ENCODE measurements around the gene C10orf71. TPM values are rescaled to one million over a fixed set of nuclear protein-coding genes. Genes with fewer than 3 reads are reported as not detected.

The C10orf71 gene
- total and polyA plus RNA-seq, 2 experiments from 2014 or later = not detected

DNA sequence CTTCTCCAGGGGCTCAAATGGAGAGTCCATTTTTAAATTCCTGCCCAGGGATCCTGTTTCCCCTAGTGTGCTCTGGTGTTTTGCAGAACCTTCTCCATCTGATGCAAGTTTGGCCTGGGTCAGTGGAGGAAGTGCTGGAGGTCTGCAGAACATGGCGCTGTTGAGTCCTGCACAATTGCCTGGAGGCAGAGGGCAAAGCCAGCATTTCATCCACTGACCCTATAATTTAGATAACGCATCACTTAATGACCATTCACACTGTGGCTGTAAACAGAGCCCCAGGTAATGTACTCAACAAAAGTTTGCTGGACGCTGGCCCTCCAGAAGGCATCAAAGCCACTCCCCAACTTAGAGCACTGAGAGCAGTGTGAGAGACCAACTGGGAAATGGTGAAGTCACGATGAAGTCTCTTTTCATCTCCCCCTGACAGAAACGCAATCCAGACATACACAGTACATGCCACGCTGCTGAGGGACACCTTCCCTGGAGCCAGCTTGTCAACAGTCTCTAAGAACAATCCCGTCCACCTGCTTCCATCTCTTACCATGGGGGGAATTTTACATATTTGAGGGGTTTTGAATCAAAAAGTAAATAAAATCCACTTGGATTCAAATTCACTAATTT lies 13.4 kb downstream of the C10orf71 start:
- H3K9me2 ChIP-seq (replicated peaks; ENCODE audit: insufficient read depth) = no peaks in the 10 kb centered on the region
- H3K27ac ChIP-seq = no peak overlapping the region
- H3K36me3 ChIP-seq (replicated peaks; ENCODE audit: insufficient read depth, low read depth) = no peaks in the 10 kb centered on the region
- no peaks in the 10 kb centered on the region for H3K79me2 ChIP-seq
- H3K4me2 ChIP-seq = no peak overlapping the region
- no peaks in the 10 kb centered on the region for H4K20me1 ChIP-seq (ENCODE audit: insufficient read depth, poor library complexity, severe bottlenecking)
- H3K27me3 ChIP-seq = no peaks in the 10 kb centered on the region
- WGBS (ENCODE audit: low lambda C conversion rate, missing lambda C conversion rate) = 45% methylated on average over 7 of the region's 7 CpGs
- H2AFZ ChIP-seq = no peak overlapping the region
- DNase-seq (ENCODE audit: low spot score) = no peak
- no peaks in the 10 kb centered on the region for H3K4me1 ChIP-seq (ENCODE audit: insufficient read depth)
- TF ChIP-seq EZH2 (IDR thresholded peaks at IDR 0.05; ENCODE audit: borderline replicate concordance) (no peak), EZH2phosphoT487 (IDR thresholded peaks at IDR 0.05; ENCODE audit: low read depth, severe bottlenecking, unreplicated experiment) (no peak)
- TF ChIP-seq, protein P1, sequence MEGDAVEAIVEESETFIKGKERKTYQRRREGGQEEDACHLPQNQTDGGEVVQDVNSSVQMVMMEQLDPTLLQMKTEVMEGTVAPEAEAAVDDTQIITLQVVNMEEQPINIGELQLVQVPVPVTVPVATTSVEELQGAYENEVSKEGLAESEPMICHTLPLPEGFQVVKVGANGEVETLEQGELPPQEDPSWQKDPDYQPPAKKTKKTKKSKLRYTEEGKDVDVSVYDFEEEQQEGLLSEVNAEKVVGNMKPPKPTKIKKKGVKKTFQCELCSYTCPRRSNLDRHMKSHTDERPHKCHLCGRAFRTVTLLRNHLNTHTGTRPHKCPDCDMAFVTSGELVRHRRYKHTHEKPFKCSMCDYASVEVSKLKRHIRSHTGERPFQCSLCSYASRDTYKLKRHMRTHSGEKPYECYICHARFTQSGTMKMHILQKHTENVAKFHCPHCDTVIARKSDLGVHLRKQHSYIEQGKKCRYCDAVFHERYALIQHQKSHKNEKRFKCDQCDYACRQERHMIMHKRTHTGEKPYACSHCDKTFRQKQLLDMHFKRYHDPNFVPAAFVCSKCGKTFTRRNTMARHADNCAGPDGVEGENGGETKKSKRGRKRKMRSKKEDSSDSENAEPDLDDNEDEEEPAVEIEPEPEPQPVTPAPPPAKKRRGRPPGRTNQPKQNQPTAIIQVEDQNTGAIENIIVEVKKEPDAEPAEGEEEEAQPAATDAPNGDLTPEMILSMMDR (IDR thresholded peaks at IDR 0.05; ENCODE audit: poor library complexity) = no peak
- H3K9me3 ChIP-seq (ENCODE audit: low read depth) = no peaks in the 10 kb centered on the region
- no peak overlapping the region for H3K4me3 ChIP-seq

DNA sequence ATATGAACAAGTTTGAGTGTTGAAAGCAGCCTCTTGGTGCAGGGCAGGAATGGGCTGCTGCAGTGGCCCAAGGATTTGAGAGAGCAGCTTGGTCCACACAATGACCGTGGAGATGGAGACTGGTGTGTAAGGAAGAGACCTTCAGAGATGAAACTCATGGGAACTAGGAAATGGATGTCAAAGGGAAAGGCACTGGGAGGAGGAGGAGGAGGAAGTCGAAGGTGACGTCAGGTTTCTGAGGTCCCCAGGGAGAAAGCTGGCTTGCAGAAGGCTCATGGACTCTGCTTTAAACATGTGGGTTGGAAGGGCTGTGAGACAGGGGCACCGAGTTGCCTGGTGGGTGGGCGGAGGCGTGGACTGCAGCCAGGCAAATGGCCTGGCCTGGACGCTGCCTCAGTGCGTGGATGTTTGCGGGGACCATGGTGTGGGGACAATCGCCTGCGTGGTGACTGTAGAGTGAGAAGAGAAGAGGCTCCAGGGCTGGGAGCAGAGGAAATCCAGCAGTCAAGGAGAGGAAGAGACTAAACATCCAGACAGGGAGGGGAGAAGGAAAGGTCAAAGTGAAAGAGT lies 14.6 kb downstream of the C10orf71 start:
- no peak for DNase-seq (ENCODE audit: low spot score)
- H3K4me2 ChIP-seq = no peak overlapping the region
- no peaks in the 10 kb centered on the region for H3K36me3 ChIP-seq (replicated peaks; ENCODE audit: insufficient read depth, low read depth)
- no peak overlapping the region for H3K4me3 ChIP-seq
- no peaks in the 10 kb centered on the region for H3K9me3 ChIP-seq (ENCODE audit: low read depth)
- no peak overlapping the region for H3K27ac ChIP-seq
- no peaks in the 10 kb centered on the region for H3K79me2 ChIP-seq
- 97% methylated on average over 11 of the region's 11 CpGs for WGBS (ENCODE audit: low lambda C conversion rate, missing lambda C conversion rate)
- H2AFZ ChIP-seq = no peak overlapping the region
- H4K20me1 ChIP-seq (ENCODE audit: insufficient read depth, poor library complexity, severe bottlenecking) = no peaks in the 10 kb centered on the region
- H3K4me1 ChIP-seq (ENCODE audit: insufficient read depth) = no peaks in the 10 kb centered on the region
- H3K9me2 ChIP-seq (replicated peaks; ENCODE audit: insufficient read depth) = no peaks in the 10 kb centered on the region
- no peak for TF ChIP-seq EZH2 (IDR thresholded peaks at IDR 0.05; ENCODE audit: borderline replicate concordance)
- TF ChIP-seq EZH2phosphoT487 (IDR thresholded peaks at IDR 0.05; ENCODE audit: low read depth, severe bottlenecking, unreplicated experiment) = no peak
- TF ChIP-seq, protein P1 (IDR thresholded peaks at IDR 0.05; ENCODE audit: poor library complexity) = no peak
- H3K27me3 ChIP-seq = no peaks in the 10 kb centered on the region

DNA sequence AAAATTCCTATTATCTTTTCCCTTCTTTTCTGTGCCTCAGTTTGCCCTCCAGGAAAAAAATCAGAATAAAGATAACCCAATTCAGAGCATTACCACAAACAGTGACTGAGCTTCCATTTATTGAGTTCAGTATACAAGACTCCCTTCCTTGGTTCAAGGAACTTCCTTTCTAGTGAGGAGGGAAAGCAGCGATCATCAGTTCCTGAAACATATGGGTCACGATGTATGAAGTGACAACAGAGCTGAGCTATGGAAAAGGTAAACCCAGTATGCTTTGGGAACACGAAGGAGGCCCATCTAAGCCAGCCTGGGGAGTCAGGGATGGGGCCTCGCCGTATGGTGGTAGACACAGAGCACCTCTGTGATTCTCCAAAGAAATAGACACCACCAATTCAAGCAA lies 15.8 kb downstream of the C10orf71 start:
- 88% methylated on average over 5 of the region's 5 CpGs for whole genome bisulfite sequencing (ENCODE audit: low lambda C conversion rate, missing lambda C conversion rate)
- Histone ChIP-seq H3K36me3 (replicated peaks; ENCODE audit: insufficient read depth, low read depth) (no peaks in the 10 kb centered on the region), H3K27ac (no peak overlapping the region), H4K20me1 (ENCODE audit: insufficient read depth, poor library complexity, severe bottlenecking) (no peaks in the 10 kb centered on the region), H3K4me3 (no peak overlapping the region), H3K79me2 (no peaks in the 10 kb centered on the region), H3K9me3 (ENCODE audit: low read depth) (no peaks in the 10 kb centered on the region), H3K4me1 (ENCODE audit: insufficient read depth) (no peaks in the 10 kb centered on the region), H2AFZ (no peak overlapping the region), H3K4me2 (no peak overlapping the region), H3K27me3 (no peaks in the 10 kb centered on the region), H3K9me2 (replicated peaks; ENCODE audit: insufficient read depth) (no peaks in the 10 kb centered on the region)
- DNase-seq (ENCODE audit: low spot score) = no peak
- TF ChIP-seq EZH2 (IDR thresholded peaks at IDR 0.05; ENCODE audit: borderline replicate concordance) = no peak
- TF ChIP-seq, protein P1 (IDR thresholded peaks at IDR 0.05; ENCODE audit: poor library complexity) = no peak
- no peak for TF ChIP-seq EZH2phosphoT487 (IDR thresholded peaks at IDR 0.05; ENCODE audit: low read depth, severe bottlenecking, unreplicated experiment)
